Lung microvascular endothelial cell (primary cell): Measurements from ENCODE around the gene MITF. TPM values are rescaled to one million over a fixed set of nuclear protein-coding genes. Genes with fewer than 3 reads are reported as not detected.

Experiments
- DNase-seq, 2 donors: peaks; one replicate each; pipeline versions ENCODE4 v3.0.0 to v3.0.0-alpha.2; 2010; ENCODE audit warnings: low read depth in 2 of 2
- total RNA-seq: library from RNA; depleted of rRNA; stranded (reverse); fragments of >200 nt; gene quantifications from 2 replicates; pipeline ENCODE4 v1.2.1, GENCODE V29; 2014

MITF gene, protein sequence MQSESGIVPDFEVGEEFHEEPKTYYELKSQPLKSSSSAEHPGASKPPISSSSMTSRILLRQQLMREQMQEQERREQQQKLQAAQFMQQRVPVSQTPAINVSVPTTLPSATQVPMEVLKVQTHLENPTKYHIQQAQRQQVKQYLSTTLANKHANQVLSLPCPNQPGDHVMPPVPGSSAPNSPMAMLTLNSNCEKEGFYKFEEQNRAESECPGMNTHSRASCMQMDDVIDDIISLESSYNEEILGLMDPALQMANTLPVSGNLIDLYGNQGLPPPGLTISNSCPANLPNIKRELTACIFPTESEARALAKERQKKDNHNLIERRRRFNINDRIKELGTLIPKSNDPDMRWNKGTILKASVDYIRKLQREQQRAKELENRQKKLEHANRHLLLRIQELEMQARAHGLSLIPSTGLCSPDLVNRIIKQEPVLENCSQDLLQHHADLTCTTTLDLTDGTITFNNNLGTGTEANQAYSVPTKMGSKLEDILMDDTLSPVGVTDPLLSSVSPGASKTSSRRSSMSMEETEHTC
- 1.5 and 4.4 TPM in 2 replicates for total RNA-seq

DNA sequence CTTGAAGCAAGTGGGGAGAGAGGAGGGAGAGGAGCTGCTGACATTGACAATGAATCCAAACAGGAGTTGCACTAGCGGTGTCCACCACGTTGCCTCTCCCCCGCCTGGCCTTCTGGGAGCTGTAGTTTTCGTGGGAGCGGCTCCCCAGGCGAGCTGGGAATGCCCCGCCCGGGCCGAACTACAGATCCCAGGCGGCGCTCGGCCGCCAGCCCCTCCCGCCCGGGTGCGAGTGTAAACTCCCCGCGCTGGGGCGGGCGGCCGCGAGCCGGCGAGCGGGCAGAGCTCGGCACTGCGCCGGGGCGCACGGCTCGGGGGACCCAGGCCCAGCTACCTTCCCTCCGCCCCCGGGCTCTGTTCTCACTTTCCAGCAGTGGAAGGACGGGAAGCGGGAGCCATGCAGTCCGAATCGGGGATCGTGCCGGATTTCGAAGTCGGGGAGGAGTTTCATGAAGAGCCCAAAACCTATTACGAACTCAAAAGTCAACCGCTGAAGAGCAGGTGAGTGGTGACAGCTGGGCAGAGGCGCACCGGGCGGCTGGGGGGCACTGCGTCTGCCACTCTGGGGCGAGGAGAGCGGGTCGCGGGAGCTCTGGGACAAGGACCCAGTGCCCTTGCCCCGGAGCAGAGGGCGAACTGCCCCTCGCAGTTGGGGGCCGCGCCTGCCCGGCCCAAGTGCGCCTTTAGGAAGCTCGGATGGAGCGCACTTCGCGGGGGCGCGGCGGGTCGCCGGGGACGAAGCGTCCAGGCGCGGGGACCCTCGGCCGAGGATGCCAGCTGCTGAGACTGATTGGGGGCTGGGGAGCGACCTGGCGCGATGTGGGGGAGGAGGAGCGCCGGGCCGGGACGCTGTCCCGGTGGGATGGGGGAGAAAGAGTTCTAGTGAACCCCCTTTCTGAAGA is at the start of gene MITF:
Gene MITF, plus strand, starts transcription at position 261 of the 899 bp plus-strand sequence. Its CDS starts 134 bp downstream, at position 395.
- peak; percentile 88 to 94 for DNase-seq

DNA sequence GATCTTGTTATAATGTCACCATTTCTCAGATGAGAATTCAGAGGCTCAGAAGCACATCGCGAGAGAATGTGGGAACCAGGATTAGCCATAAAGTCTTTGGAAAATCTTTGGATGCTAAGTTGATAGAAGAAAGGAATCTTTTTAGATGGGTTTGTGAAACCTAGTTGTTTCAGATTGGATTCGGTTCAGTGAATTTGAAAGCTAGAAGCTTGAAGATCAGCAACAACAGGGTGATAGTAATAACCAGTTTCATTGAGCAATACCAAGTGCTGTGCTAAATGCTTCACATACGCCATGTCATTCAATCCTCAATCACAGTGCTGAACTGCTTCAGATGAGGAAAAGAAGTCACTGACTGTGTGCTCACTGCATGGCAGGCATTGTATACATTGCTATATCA is 47.4 kb upstream of the MITF start:
- no peak for DNase-seq

DNA sequence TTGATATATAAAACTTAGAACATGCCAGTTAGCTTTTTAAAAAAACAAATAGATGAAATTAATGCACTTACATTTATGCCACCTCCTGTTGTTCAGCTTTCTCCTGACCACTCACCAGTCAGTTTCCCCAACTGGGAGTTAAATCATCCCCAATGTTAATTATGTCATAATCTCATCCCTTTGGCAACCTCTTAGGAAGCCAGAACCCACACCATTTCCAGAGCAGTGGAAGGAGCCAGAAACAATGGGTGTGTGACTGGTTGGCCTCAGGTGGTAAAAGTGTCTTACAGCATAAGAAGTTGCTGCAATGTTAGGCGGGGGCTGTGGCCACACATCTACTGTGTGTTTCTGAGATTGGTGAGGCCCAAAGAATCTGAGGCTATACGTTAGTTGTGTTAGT is 46.5 kb upstream of the MITF start:
- DNase-seq, result no peak

DNA sequence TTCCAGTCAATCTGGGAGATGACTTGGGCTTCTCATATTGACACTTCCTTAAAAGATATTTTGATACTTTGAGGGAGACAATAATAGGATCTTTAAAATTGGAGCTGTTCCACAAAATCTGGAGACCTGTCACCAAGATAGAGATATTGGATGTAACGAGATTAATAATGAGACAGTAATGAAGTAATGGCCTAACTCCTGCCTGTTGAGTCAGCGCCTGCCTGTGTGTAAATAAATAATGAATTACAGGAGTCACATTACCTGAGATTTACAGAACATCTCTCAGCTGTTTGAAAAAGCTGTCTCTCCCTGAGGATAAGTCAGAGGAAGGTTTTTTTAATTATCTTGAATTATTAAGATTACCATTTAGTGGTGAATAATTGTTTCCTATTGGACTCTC is 43.8 kb upstream of the MITF start:
- no peak for DNase-seq

DNA sequence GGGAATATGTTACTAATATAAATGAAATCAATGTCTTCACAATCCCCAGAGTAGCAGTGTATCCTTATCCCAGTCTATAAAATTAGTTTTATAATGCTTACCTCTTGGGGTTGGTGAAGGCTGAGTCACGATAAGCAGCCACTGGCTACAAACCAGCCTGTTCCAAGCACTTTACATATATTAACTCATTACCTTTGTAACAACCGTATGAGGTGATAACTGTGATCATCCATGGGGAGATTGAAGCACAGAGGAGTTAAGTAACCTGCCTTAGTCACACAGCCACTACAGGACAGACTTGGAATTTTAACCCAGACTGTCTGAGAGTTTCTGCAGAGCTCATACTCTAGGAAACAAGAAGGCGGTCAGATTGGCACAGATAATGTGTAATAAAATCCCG is 43.3 kb upstream of the MITF start:
- no peak for DNase-seq

DNA sequence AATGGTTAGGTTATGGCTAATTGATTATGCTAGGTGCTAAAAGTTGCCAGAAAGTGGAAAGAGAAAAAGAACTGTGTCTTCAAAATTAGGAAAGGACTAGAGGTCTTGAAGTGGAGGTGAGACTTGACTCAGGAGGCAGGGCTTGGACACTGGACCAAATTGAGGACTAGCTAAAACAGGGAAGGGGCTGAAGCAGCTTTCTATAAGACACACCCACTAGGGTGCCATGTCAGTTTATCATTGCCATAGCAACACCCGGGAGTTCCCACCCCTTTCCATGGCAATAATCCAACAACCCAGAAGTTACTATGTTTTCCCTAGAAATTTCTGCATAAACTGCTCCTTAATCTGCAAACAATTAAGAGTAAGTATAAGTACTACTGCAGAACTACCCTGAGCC is 42.9 kb upstream of the MITF start:
- DNase-seq, result peak in 1 of 2 donors; percentile 6

DNA sequence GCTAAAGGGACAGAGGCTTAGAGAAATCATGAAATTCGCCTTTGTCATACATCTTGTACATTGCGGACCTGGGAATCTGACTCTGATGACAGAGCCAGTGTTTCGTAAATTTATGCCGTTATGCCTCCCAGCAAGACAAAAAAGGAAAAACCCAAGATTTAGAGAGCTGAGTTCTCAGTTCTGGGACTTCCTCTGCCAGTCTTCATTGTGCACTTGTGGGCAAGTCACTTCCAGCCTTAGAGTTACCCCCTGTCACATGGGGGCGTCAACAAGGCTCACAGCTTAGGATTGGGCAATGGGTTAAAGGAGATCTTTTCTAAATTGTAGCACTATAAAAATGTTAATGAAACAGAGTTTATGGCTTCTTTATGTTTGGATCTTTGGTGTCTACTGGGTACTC is 41.9 kb upstream of the MITF start:
- DNase-seq, result no peak

DNA sequence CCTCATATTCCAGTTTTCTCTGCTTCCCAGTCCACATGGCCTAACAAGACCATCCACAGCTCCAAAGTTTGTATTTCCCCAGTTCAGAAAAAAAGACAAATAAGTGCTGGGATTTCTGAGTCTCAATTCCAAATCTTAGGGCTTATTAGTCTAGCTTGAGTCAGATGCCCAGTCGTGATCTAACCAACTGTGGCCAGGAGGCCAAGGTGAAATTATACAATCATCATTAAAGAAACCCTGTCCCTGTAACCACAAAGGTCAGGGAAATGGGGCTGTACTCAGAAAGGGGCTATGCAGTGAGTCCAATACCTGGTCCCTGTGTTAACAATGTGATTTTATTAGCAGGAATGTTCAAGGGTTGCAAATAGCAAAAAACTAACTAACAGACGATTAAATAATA is 40.5 kb upstream of the MITF start:
- DNase-seq, result no peak

DNA sequence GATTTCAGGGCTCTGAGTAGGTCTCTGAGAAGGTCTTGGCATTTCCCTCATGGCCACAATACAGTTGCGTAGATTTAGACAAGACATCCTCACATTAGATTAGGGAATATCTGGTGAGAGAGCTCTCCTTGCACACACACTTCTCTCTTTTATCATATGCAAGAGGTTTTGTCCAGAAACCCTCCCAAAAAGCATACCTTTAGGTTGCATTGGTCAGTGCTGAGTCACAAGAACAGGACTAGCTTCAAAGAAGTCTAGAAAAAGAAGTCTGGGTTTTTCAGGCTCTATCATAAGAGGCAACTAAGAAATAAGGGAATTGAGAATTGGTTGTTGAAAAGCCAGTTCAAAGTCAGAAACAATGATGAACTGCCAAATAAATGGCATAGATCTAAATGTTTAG is 40.1 kb upstream of the MITF start:
- no peak for DNase-seq

DNA sequence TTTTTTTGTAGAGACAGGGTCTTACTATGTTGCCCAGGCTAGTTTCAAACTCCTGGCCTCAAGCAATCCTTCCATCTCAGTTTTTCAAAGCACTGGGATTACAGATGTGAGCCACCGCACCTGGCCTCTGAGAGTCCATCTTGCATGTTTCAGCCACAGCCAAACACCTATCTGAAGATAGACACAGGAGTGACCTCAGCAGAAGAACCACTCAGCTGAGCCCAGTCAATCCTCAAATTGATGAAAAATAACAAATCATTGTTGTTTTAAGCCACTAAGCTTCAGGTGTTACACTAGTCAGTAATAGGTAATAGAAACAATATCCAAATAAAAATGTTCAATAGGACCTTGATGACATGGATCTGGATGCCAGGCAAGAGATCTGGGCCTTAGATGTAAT is 38.3 kb upstream of the MITF start:
- DNase-seq, result no peak

DNA sequence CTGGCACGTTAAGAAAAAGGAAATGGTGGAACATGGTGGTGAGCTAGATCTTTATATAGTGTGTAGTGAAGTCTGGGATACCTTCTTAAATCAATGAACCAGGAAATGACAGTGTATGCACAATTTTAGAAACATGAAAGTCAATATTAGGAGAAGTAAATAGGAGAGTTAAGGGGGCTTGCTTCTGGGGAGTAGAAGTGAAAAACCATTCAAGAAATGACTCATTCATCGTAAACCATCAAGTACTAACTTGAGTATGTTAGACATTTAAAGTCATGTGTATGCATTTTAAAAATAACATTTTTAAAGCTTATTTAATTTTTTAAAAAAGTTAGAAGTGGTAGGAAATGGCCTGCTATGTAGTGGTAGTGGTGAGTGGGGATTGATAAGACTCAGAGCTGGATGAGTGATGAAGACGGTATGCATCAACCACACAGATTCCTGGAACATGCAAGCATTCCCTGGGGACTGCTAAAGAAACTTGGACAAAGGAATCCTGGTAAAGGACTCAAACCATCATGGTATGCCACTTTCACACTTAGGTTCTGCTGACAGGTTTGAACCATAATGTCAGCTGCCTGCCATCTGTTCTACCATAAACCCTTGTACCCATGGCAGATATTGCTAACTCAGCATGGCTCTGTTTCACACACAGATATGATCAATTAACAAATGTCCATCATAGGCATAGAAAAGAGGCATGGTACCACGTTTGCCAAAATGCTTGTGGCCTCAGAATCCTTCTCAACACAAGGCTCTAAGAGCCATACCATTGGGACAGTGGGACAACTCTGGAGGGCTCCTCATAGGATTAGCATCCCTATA is 28.9 kb upstream of the MITF start:
- no peak for DNase-seq

DNA sequence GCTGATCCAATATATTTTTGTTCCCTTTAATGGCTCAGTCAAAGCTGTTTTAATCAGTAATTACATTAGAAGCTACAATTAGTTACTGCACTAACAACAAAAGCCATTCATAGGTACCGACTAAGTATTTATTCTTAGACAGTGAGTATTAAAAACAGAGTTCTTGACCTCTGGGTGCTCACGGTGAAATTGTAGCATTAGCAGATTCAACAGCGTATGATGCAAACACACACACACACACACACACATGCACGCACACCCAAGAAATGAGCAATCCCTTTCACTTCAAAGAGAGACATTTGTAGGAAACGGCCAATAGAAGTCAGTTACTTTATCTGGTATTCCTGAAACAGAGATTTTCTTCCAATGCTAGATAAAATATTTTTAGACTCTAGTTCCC is 27.0 kb upstream of the MITF start:
- DNase-seq, result no peak

DNA sequence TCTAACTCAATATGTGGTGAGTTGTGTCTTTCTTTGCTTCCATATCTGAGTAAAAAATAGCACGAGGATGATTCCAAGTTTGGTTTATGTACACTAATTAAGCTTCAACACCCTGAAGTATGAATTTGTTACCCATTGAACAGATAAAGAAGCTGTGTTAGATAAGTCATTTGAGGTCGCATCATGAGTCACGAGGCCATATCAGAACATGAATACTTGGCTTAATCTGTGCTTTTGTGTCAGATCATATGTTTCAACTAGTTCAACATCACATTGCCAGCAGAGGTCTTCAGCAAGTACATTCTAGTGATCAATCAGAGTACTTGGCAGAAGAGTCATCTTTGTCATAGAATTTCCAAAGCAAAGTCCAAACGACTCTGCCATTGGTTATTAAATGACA is 26.3 kb upstream of the MITF start:
- no peak for DNase-seq

DNA sequence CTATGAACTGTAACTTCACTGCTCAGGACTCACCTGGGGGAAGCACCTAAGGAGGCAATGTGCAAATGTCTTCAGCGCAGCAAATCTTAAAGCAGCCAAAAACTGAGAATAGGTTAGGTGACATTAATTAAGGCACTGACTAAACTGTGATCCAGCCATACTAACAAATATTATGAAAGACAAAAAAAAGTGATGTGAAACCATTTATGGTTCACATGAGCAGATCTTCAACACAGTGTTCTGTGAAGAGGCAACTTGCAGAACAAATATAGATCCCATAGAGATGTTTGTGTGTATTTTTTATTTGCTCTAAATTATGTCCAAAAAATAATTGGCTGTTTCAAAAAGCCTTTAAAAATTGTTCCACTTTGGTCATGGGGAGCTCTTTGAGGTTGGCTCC is 24.1 kb upstream of the MITF start:
- no peak for DNase-seq

DNA sequence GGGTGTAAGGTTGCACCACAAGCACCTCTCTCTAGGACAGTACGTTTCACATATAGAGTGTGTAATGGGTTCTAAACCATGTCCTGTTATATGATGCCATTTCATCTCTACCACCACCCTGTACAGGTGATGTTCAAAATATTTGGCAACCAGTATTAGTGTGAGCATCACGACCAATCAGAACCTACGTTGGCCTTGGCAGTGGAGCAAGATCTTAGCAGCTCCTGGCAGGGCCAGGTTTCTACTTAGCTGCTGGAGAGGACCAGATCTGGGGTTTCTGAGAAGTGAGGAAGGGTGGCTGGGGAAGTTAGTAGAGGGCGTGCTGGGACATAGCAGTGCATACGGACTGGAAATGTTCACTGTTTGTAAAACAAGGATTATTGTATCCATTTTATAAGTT is 23.1 kb upstream of the MITF start:
- DNase-seq, result no peak

DNA sequence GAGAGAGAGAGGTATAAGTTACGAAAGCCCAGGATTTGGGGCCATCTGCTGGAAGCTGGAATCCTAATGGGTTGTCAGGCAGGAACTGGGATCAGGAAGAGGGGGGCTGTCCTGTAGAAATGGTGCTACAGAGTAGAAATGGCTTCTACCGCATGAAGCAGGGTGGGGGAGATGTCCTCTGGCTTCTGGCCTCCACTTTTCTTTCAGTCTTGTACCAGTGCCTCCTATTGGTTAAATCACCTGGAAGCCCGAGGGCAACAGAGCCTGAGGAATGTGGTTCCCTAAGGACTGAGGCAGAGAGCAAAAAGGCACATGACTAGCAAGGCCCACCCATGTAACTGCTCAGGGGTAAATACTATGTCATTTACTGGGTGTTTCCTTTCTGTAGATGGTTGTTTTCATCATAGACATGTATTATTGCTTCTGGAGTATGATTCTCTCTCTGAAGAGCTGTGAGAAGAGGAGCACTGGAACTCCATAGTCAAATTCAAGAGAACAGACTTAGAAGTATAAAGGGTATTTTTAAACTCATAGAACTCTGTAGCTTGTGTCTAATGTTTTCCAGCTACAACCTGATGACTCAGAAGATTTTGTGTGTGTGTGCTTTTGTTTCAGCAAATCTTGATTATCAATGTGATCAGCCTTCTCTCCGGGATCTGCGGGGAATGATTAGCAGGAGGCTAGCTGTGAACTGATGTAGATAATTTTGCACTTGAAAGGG is 20.2 kb upstream of the MITF start:
- DNase-seq, result no peak

DNA sequence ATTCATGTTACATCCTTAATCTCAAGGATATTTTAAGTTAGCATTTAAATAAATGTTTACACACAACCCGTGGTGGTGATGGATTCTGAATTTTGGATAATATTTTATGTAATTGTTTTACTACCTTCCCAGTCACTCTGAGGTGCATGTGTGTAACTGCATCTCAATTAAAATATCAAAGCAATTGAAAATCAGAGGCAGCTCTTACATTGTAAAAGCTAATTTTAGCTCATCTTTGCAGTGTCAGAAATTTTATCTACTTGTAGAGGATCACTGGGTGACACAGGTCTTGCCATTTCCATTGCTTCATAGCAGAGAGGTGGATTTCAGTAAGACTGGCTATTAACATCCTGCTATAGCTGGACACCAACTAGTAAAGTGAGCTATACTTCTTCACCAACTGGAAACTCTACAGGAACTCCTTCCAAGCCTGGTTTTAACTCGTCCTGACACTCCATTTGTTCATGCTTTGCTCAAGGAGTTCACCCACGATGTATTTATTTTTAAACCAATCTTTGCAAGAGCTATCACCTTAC is 19.6 kb upstream of the MITF start:
- no peak for DNase-seq

DNA sequence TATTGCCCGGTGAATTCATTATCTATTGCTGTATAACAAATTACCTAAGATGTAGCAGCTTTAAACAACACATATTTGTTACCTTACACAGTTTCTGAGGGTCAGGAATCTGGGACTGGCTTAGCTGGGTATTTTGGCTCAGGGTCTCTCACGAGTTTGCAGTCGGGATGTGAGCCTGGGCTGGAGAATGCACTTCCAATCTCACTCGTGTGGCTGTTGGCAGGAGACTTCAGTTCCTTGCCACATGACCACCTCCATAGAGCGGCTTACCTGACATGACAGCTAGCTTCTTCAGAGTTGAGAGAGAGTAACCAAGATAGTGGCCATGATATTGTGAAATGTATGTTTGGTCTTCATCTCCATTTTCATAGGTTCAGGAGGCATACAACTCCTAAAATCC is 18.4 kb upstream of the MITF start:
- no peak for DNase-seq

DNA sequence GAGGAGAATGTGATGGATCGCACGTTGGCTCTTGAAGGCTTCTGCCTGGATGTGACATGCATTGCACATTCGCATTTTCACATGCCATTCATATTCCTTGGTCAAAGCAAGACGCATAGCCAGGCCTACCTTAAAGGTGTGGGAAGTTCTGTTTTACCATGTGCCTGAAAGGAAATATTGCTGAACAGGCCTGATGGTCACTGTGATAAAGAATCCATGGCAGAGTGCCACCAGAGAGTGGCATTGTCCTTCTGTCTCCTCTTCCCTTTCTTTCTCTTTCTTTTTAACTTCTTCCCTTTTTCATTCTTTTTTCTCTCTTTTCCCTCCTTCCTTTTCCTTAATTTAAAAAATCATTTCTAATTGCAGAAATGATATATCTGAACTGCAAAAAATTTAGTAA is 15.9 kb upstream of the MITF start:
- no peak for DNase-seq

DNA sequence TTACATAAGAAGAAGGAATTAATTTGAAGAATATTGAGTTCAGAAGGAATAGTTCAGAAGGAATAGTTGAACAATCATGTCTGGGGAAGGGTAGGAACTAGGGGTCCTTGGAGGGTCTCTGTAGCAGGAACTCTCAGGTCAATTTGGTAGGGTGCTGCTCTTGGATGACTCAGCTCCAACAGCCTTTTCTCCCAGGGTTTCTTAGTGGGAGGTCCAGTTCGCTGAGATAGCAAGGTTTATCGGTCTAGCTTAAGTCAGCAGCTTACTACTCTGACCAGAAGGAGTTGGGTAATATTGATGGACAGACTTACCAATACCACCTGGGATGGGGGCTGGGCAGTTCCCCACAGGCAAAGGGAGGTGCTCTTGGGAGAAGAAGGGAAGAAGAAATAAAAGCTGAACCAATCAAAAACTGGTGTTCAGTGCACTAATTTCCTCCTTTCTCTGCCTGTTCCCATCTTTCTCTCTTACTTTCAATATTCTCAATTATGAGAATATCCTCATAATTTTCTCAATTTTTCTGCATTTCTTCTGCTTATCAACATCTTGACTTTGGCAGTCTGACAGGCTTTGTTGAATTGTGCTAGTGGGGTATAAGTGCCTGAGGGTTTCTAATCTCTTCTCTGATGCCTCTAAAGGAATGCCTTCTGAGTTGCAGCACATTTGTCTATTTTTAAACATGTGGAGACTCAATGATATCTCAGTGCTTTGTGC is 14.4 kb upstream of the MITF start:
- no peak for DNase-seq
